ENCODE results near the gene TNRC6C.
A peak's percentile ranks its signal among the peaks of the same experiment; 100 is the strongest.
"Not testable (repeated sequence)": the region's sequence is repeated elsewhere in the genome, so short reads cannot be mapped to it uniquely, and the experiment has no call there.

The TNRC6C gene

GRCh38 chr17:77930780-77931768, 27.4 kb upstream of the TNRC6C start:
- peak; percentile 73 for DNase-seq

DNA sequence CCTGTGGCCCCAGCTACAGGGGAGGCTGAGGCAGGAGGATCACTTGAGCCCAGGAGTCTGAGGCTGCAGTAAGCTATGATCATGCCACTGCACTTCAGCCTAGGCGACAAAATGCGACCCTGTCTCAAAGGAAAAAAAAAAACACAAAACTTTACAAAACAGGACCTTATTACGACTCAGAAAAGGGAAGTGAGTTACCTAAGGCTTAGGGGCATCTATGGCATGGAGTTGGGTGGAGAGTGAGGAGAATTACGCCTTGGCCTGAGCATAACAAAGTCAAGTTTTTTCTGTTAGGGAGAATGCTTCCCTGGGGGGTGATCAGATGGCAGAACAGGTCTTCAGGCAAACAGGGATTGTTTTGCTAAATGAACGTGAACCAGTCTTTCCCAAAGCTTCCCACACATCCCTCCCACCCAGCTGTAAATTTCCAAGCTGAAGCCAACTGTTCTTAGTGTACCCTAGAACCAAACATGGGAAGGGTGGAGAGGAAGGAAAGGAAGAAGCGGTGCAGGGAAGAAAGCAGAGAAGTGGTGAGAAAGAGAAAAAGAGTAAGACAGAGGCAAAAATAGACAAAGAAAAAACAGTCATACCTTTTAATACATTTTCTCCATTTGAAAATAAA, 24.6 kb upstream of the TNRC6C start:
- DNase-seq = no peak

GRCh38 chr17:77935121-77935571, 23.4 kb upstream of the TNRC6C start:
- DNase-seq = peak; percentile 57

- not testable (repeated sequence) for DNase-seq
These were observed 22.8 kb upstream of the TNRC6C start for GRCh38 chr17:77935744-77936143.

DNA sequence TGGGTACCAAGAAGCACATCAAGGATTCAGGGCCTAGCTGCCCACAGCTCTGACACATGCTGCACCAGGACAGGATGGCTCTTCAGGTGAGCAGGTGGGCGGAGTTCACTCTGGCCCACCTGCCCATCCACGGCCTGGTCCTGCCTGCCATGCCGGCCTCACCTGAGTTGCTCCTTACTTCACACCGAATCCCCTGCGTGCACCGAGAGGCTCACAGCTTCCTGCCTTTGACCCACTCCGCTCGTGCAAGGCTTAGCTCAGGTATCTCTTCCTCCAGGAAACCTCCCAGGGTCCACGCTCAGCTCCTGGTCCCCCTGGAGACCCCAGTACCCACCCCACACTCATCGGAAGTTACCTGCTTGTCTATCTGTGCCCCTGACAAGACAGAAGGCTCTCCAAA, 21.6 kb upstream of the TNRC6C start:
- no peak for DNase-seq

- DNase-seq = no peak
These were observed 17.5 kb upstream of the TNRC6C start for GRCh38 chr17:77941004-77941403.

DNA sequence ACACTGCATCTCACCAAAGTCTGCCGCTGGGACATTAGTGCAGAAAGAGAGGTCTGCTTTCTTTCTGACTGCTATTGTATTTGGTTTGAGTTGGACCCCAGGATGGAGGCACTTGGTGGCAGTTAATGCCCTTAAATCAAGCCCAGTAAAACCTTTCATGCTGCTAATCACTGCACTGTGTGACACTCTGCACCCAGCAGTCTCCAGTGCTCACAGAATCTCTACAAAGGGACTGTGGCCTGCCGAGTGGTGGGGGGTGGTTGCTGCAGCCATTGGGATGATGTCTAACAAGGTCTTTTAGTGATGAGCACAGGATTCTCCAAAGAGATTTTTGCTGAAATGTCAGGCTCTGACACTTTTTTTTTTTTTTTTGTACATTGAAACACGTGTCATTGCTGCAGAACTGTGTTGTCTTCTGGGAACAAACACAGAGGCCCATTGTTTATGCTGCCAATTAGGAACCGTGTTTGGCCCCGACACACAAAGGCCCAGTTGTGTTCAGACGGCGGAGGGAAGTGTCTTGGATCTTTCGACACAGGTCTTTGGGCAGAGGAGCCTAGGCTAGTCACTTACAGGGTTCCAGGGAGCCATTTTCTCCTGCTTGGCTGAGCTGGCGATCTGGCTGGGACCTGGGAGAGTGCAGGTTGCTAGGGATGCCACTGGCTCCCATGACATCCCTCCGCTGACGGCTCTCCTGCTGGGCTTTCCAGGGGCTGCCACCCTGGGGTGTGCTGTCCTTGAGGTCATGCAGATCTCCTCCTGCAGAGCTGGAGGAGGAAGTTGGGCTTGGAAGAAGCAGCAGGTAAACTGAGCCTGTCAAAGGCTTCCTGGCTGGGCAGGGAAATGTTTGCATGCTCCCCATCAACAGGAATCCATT, 16.2 kb upstream of the TNRC6C start:
- DNase-seq = peak; percentile 67

DNA sequence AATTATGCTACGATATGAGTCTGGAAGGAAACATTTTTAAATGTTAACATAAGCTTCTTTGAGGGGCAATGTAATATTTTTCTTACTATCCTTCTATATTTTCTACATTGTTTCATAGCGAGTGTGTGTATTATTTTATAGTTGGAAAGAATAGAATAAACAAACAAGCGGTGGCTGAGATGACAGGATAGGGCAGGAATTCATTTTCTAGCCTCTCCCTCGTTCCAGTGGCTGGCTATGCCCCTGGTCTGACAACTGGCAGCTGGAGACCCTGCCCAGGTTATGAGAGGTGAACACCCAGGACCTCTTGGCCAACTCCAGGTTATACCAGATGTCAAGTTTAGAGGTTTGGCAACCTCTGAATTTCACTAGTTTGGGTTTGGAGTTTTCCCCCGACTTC, 14.5 kb upstream of the TNRC6C start:
- no peak for DNase-seq

DNA sequence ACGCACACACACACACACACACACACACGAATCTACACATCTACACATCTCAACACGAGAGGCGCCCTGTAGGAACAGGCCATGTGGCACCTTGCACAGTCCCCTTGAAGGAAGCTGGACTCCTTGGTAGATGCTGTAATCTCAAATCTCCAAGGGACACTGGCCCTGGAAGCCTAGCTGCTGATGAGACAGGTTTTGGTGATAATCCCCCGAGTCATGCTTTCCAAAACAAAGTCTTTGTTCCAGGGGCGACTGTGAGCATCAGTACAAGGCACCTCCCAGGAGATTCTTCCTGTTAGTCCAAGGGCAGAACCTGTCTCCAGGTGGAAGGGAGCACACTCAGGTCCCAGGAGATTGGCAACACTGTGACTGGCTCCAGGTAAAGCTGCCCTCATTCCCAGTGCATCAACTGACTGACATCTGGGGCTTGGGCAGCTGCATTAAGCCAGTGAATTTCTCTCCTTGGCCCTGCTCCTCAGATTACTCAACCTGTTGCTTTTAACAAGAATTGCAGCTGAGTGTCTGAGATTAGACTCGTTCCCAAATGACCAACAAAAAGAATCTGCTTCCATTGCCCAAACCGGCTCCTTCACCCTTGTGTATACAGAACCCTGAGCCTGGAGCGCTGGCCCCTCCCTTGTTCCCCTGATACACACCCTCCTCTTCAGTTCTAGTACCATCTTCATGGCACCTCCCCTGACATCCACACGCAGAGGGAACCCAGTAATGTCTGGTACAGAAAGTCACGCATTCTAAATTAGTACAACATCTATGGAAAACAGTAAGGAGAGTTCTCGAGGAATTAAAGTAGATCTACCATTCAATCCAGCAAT, 13.9 kb upstream of the TNRC6C start:
- peak; percentile 25 for DNase-seq

GRCh38 chr17:77946900-77947645, 11.4 kb upstream of the TNRC6C start:
- DNase-seq = no peak

- peak; percentile 78 for DNase-seq
These were observed 9.8 kb upstream of the TNRC6C start for GRCh38 chr17:77948690-77949114.

DNA sequence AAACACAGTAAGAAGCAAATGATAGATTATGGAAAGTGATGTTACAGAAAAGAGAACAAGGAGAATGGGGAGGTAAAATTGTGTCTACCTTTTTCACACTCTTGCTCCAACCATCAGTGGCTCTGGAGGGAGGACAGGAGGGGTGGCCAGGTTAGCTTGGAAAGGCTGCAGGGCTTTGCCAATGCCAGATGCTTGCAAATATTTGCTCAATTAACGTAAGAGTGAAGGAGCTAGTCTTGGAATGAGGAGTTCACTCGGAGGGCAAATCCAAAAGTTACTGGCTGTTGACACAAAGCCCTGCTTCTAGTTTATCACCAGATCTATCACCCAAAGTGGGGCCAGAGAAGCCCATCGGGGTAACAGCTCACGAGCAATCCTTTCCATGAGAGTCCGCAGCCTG, 7.4 kb upstream of the TNRC6C start:
- no peak for DNase-seq

DNA sequence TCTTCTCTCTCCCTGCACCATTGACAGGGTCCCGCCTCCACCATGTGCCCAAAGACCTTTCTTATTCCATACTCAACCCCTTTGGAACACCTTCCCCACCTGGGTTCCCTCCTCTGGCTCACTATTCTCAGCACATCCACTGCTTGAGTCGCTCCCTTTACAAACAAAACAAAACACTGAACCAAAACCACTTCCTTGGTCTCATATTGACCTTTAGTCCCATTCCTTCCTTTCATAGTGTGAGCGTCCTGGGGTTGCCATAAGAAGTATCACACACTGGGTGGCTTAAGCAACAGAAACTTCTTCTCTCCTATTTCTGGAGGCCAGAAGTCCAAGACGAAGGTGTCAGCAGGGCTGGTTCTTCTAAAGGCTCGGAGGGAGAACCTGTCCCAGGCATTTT, 6.1 kb upstream of the TNRC6C start:
- no peak for DNase-seq

DNA sequence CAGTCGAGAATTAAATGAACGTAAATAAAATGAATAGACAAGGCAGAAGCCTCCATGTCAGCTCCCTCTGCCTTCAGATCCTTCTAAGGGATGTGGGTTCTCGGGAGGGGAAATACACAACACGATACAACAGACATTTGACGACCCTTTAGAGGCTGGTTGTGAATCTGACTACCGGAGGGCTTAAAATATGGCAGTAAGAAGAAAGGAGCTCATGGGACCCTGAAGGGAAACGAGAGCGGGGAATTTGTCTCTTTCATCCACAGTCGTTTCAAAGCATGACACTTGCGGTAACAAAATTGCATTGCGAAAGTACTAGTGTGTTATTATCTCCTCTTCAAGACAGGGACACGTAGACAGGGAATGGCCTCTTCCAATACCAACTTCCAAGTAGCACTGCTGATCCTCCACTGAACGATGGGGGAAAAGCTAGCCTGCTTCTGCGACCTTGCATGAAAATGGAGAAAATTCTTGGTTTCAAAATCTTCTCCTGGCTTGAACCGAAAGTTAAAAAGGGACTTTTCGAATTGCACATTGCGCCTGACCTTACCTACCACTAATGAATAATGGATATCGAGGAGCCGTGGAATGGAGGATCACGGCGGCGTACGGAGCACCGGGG, 1.2 kb upstream of the TNRC6C start:
- peak; percentile 72 for DNase-seq

DNA sequence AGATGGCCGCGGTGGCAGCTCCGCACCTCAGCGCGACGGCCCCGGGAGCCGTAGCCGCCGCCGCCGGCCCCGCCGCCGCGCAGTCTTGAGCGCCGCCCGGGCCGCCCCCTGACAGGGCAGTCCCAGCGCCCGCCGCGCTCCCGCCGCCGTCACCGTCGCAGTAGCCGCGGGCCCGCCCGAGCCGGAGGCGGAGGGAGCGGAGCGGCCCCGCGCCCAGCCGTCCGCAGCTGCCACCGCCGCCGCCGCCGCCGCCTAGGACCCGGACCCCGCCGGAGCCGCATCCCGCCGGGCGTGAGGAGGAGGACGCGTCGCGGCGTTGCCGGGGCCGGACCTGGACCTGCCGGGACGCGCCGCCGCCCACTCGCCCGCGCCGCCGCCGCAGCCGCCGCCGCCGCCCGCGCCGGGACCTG, 218 bp downstream of the TNRC6C start:
- DNase-seq = no peak

DNA sequence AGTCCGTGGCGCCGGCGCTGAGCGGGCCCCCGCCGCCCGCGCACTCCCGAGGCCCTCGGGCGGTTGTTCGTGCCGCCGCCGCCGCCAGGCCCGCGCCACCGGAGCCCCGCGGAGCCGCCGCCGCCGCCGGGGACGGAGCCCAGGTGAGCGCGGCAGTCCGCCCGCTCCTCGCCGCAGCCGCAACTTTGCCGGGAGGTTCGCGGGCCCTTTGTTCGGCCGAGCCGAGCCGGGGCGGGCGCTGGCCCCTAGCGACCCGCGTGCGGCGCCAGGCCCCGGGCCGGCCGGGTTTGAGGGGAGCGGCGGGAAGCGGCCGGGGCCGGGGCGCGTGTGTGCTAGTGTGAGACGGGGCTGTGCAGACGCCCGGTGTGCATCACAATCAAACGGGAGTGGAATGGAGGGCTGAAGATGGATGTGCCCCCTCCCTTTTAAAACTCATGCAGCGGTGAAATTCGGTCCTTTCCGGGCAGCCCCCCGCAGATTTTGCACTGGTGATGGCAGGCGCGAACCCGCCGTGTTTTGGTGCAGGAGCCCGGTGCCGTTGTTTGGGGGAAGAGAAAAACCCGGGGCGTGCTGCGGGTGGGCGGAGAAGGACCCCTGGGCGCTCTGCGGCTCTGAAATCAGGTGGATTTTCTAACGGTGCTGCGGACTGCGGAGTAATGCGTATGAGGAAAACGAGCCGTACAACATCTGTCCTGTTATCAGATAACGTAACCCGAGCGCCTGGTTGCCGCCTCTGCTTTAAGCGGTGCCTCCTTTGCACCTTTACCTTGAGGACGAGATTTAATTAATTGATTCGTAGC, 823 bp downstream of the TNRC6C start:
- DNase-seq = peak; percentile 71

DNA sequence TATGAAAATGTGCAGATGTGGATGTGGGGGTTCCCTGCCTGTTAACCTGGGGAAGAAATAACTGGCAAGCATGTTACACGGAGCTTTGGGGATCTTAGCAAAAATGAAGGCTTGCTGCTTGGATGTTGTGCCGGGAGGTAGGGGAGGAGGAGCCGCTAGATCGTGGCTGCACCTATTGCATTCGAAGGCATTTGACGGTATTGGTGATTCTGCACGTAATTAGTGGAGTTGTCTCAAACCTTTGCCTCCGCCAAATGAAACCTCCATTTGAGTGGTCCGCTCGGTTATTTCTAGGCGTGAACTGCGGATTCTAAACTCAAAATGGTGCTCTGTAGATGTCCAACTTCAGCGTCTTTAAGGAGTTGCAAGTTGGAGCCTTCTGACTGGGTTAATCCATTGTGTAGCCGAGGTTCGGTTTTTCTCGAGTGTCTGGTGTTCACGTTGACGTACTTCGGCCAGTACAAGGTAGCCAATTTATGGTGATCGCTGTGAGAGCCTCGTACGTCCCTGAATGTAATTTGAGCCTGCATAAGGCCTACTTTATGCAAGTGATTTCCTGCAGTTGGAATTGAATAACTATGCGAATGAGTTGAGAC, 1.5 kb downstream of the TNRC6C start:
- DNase-seq = peak; percentile 77

DNA sequence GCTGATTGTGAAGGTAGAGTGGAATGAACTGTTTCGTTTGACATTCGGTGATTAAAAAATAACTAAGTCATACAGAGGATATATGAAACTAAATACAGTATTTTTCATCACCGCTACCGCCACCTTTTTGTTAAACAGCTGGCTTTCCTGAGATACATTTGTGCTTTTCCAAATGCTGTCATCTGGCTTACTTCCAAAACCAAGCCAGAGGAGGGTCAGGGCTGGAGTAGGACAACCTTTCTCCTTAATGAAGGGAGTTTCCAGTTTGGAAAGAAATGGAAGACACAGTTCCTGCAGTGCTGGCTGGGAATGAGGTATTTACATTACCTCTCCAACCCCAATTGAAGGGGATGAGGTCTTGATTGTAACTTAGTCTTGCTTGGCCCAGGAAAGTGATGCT, 3.2 kb downstream of the TNRC6C start:
- peak; percentile 22 for DNase-seq

GRCh38 chr17:77962348-77962747, 3.8 kb downstream of the TNRC6C start:
- no peak for DNase-seq

DNA sequence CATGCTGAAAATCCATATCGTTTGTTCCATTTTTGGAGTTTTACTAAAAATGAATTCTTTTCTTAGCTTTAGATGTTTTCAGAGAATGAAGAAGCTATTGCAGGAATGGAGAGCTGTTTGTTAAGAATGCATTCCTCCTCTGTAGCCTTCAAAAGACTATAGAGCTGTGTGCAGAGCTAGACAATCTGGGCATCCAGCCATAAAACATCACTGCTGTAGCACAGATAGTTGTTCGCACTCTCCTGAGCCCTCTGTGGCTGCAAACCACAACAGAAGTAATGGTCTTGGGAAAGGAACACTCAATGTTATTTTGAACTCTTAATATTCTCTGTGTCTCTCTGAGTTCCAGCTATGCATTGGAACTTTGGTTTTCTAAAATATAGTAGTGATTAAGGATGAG, 4.9 kb downstream of the TNRC6C start:
- peak; percentile 85 for DNase-seq
